ENCODE results near the gene SERTAD4.
"Not testable (repeated sequence)": the region's sequence is repeated elsewhere in the genome, so short reads cannot be mapped to it uniquely, and the experiment has no call there.

The SERTAD4 gene

DNA sequence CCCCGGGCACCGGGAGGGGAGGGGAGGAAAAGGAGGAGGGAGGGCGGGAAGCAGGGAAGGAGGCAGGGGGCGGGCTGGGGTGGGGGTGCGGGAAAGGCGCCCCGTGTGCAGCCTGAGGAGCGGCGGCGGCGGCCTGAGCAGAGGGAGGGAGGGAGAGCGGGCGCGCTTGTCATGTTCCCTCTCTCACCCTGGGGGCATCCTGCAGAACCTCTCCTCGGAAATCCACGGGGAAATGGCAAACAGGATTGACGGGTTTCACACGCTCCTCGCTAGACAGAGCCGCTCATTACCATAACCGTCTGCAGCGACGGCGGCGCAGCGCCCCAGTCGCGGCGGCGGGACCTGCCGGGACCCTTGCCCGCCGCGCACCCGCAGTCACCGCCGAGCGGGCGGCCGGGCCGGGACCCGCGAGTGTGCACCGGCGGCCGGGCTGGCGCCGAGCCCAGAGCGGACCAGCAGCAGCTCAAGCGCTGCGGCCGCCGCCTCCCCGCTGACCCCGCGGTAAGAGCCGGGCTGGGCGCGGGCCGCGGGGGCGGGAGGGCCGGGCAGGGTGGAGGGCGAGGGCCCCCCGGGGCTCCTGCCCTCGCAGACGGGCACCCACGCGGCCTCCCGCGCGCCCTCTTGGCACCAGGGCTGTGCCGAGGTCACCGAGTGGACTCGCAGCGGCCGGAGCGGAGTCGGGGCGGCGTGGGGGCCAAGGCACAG is at the start of gene SERTAD4:
Gene SERTAD4, plus strand, starts transcription at position 286 of the 705 bp plus-strand sequence. CDS start 5,165 bp downstream, outside the sequence.
- Mint-ChIP-seq H3K4me1 (peaks cover 12% of the 10 kb centered on the region), H3K36me3 (no peaks in the 10 kb centered on the region), H3K9me3 (no peaks in the 10 kb centered on the region), H3K27me3 (peaks cover 66% of the 10 kb centered on the region), H3K27ac (no peak within 1 kb of the TSS), H3K4me3 (peak within 1 kb of the TSS; percentile 6)
- CTCF ChIA-PET, result interaction anchor here (0.9 kb wide), 1 partner anchor 20 kb away, joined by 3 read pairs; no protein-coding TSS in a partner anchor
- no peak for DNase-seq

DNA sequence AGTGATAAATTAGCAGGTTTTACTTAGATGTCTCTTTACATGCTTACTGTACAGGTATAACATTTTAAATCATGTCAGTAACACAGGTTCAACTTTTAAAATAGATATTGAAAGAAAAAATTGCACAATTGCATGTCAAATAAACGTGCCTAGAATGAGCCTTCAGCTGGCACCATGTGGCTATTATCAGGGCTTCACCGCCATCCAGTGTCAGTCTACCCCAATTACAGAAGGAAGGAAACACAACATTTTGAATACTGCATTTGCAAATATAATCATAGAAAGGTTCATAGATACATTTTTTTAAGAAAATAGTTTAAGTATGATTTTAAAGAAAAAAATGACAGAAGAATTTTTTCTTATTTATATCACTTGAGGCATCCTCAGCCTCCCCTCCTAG is 47.5 kb upstream of the SERTAD4 start:
- Mint-ChIP-seq H3K4me3 (no peak overlapping the region), H3K27ac (no peak overlapping the region), H3K9me3 (no peaks in the 10 kb centered on the region), H3K27me3 (no peaks in the 10 kb centered on the region), H3K4me1 (no peaks in the 10 kb centered on the region), H3K36me3 (no peaks in the 10 kb centered on the region)
- DNase-seq, result no peak
- CTCF ChIA-PET, result no interaction called here

GRCh38 chr1:210187849-210188606 is 44.6 kb upstream of the SERTAD4 start:
- H3K36me3 Mint-ChIP-seq, CTCF ChIA-PET, H3K27ac Mint-ChIP-seq, H3K27me3 Mint-ChIP-seq, H3K4me3 Mint-ChIP-seq, DNase-seq, H3K9me3 Mint-ChIP-seq, H3K4me1 Mint-ChIP-seq: not testable (repeated sequence)

DNA sequence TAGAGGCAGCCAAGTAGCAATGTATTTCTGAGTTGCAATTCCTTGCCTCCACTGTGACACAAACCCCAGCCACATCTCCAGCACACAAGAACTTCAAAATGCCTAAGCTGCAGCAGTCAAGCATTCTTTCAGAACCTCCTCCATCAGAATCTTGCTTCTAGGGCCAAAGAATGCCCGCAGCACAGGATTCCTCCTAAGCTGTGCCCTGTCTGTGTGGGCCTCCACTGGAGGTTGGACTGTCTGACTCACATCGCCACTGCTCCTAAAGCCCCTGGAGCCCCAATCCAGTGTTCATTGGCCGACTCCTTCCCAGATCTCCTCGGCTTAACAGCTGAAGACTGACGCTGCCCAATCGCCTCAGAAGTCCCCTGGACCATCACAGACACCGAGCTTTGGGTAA is 43.2 kb upstream of the SERTAD4 start:
- Mint-ChIP-seq H3K4me3 (no peak overlapping the region), H3K9me3 (no peaks in the 10 kb centered on the region), H3K27me3 (no peaks in the 10 kb centered on the region)

GRCh38 chr1:210195635-210196160 is 36.9 kb upstream of the SERTAD4 start:
- Mint-ChIP-seq H3K27ac (no peak overlapping the region), H3K36me3 (no peaks in the 10 kb centered on the region), H3K4me3 (no peak overlapping the region), H3K4me1 (no peaks in the 10 kb centered on the region), H3K27me3 (no peaks in the 10 kb centered on the region), H3K9me3 (no peaks in the 10 kb centered on the region)
- CTCF ChIA-PET, result no interaction called here
- DNase-seq, result no peak

More for the DNA sequence above, 43.2 kb upstream of the SERTAD4 start:
- no peak overlapping the region for H3K27ac Mint-ChIP-seq
- DNase-seq, result no peak
- no peaks in the 10 kb centered on the region for H3K36me3 Mint-ChIP-seq
- no peaks in the 10 kb centered on the region for H3K4me1 Mint-ChIP-seq
- CTCF ChIA-PET, result no interaction called here

GRCh38 chr1:210196266-210196665 is 36.3 kb upstream of the SERTAD4 start:
- DNase-seq, CTCF ChIA-PET, H3K36me3 Mint-ChIP-seq, H3K27ac Mint-ChIP-seq, H3K4me3 Mint-ChIP-seq, H3K4me1 Mint-ChIP-seq, H3K27me3 Mint-ChIP-seq, H3K9me3 Mint-ChIP-seq: not testable (repeated sequence)

- H3K27me3 Mint-ChIP-seq, result no peaks in the 10 kb centered on the region
- no peak for DNase-seq
- CTCF ChIA-PET, result no interaction called here
- no peaks in the 10 kb centered on the region for H3K9me3 Mint-ChIP-seq
- H3K36me3 Mint-ChIP-seq, result no peaks in the 10 kb centered on the region
- no peak overlapping the region for H3K27ac Mint-ChIP-seq
- no peaks in the 10 kb centered on the region for H3K4me1 Mint-ChIP-seq
- no peak overlapping the region for H3K4me3 Mint-ChIP-seq
Observed at GRCh38 chr1:210198840-210199239, 33.8 kb upstream of the SERTAD4 start.

- Mint-ChIP-seq H3K36me3 (no peaks in the 10 kb centered on the region), H3K9me3 (no peaks in the 10 kb centered on the region), H3K27ac (no peak overlapping the region), H3K27me3 (no peaks in the 10 kb centered on the region), H3K4me1 (no peaks in the 10 kb centered on the region), H3K4me3 (no peak overlapping the region)
- no peak for DNase-seq
- CTCF ChIA-PET, result no interaction called here
Observed at GRCh38 chr1:210200124-210200736, 32.4 kb upstream of the SERTAD4 start.

DNA sequence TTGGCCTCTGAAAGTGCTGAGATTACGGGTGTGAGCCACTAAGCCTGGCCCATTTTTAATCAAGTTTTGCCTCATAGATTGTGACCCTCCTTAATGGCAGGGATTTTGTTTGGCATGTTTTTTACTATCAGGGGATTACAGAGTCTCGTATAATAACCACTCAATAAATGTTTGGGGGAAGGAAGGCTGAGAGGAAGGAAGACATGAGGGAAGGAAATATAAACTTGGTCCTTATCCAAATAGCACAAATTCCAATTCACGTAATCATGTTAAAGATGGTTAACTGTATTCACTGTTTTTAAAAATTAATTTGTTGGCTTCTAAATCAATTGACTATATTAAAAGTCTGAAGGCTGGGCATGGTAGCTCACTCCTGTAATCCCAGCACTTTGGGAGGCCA is 30.9 kb upstream of the SERTAD4 start:
- CTCF ChIA-PET, result no interaction called here
- Mint-ChIP-seq H3K4me1 (no peaks in the 10 kb centered on the region), H3K27me3 (no peaks in the 10 kb centered on the region), H3K4me3 (no peak overlapping the region), H3K9me3 (no peaks in the 10 kb centered on the region), H3K36me3 (no peaks in the 10 kb centered on the region), H3K27ac (no peak overlapping the region)
- no peak for DNase-seq

GRCh38 chr1:210207597-210208450 is 24.8 kb upstream of the SERTAD4 start:
- H3K36me3 Mint-ChIP-seq, result no peaks in the 10 kb centered on the region
- no peaks in the 10 kb centered on the region for H3K4me1 Mint-ChIP-seq
- no peak for DNase-seq
- H3K27me3 Mint-ChIP-seq, result peaks cover 4% of the 10 kb centered on the region
- no peaks in the 10 kb centered on the region for H3K9me3 Mint-ChIP-seq
- H3K27ac Mint-ChIP-seq, result no peak overlapping the region
- CTCF ChIA-PET, result no interaction called here
- no peak overlapping the region for H3K4me3 Mint-ChIP-seq

GRCh38 chr1:210213335-210213734 is 19.3 kb upstream of the SERTAD4 start:
- peaks cover 10% of the 10 kb centered on the region for H3K27me3 Mint-ChIP-seq
- no peaks in the 10 kb centered on the region for H3K4me1 Mint-ChIP-seq
- H3K9me3 Mint-ChIP-seq, result no peaks in the 10 kb centered on the region
- no peaks in the 10 kb centered on the region for H3K36me3 Mint-ChIP-seq
- no peak overlapping the region for H3K4me3 Mint-ChIP-seq
- no peak overlapping the region for H3K27ac Mint-ChIP-seq
- DNase-seq, result no peak
- CTCF ChIA-PET, result interaction anchor here (0.9 to 1.1 kb wide), 2 partner anchors 10 to 14 kb away, joined by 3 read pairs; no protein-coding TSS in a partner anchor

- Mint-ChIP-seq H3K4me1 (no peaks in the 10 kb centered on the region), H3K4me3 (no peak overlapping the region), H3K27me3 (peaks cover 12% of the 10 kb centered on the region), H3K9me3 (no peaks in the 10 kb centered on the region), H3K27ac (no peak overlapping the region), H3K36me3 (no peaks in the 10 kb centered on the region)
- CTCF ChIA-PET, result no interaction called here
- no peak for DNase-seq
Observed at GRCh38 chr1:210214573-210215409, 17.8 kb upstream of the SERTAD4 start.

GRCh38 chr1:210217482-210217881 is 15.1 kb upstream of the SERTAD4 start:
- CTCF ChIA-PET, result no interaction called here
- Mint-ChIP-seq H3K4me3 (no peak overlapping the region), H3K9me3 (no peaks in the 10 kb centered on the region), H3K27ac (no peak overlapping the region), H3K27me3 (peaks cover 12% of the 10 kb centered on the region), H3K4me1 (no peaks in the 10 kb centered on the region), H3K36me3 (no peaks in the 10 kb centered on the region)
- no peak for DNase-seq
